Keratinocyte (primary cell): Measurements from ENCODE around the gene MORF4L1. TPM values are rescaled to one million over a fixed set of nuclear protein-coding genes. Genes with fewer than 3 reads are reported as not detected.

ENCODE experiments used
- DNase-seq: peaks from one replicate; pipeline ENCODE4 v3.0.0-alpha.2; 2011; ENCODE audit warnings: low read depth, missing footprints, low spot score
- FAIRE-seq: peaks from 2 replicates; lab custom pipeline; 2011; peaks lifted over from hg19 to GRCh38; lab: Jason Lieb, UNC
- H2AFZ ChIP-seq: 2 replicates; pipeline ENCODE4 v1.6.0; 2012; ENCODE audit warnings: low read length, control low read depth, inconsistent platforms; ENCODE audit not compliant: control insufficient read depth
- H3K27ac ChIP-seq: 2 replicates; pipeline ENCODE4 v1.5.1; 2011; ENCODE audit warnings: low read length; ENCODE audit not compliant: control insufficient read depth, insufficient read depth
- H3K27me3 ChIP-seq: 3 replicates; pipeline ENCODE4 v1.6.0; 2011; ENCODE audit warnings: low read length; ENCODE audit not compliant: control insufficient read depth, insufficient read depth; ENCODE audit errors: extremely low read depth
- H3K36me3 ChIP-seq, 2 experiments: 2 replicates in 1 of 2; 3 replicates in 1 of 2; pipeline ENCODE4 v1.5.1; 2011; ENCODE audit warnings: low read length in 2 of 2, mild to moderate bottlenecking in 1 of 2; ENCODE audit not compliant: control insufficient read depth in 2 of 2, insufficient read depth in 2 of 2; ENCODE audit errors: extremely low read depth in 1 of 2
- H3K4me1 ChIP-seq: 3 replicates; pipeline ENCODE4 v1.5.1; 2011; ENCODE audit warnings: low read length; ENCODE audit not compliant: control insufficient read depth, insufficient read depth; ENCODE audit errors: extremely low read depth
- H3K4me2 ChIP-seq: 3 replicates; pipeline ENCODE4 v1.6.0; 2011; ENCODE audit warnings: low read depth, low read length; ENCODE audit not compliant: control insufficient read depth, insufficient read depth; ENCODE audit errors: extremely low read depth
- H3K4me3 ChIP-seq, 3 experiments: fragments of 200-600 bp in 1 of 3; sonication (generic) in 1 of 3; 2 replicates in 2 of 3; 3 replicates in 1 of 3; pipeline ENCODE4 v1.5.1; 2011 to 2016; ENCODE audit warnings: low read length in 3 of 3, mild to moderate bottlenecking in 3 of 3, control low read depth in 2 of 3, inconsistent platforms in 1 of 3, low read depth in 1 of 3, mixed read lengths in 1 of 3, mixed run types in 1 of 3, moderate library complexity in 1 of 3; ENCODE audit not compliant: control insufficient read depth in 2 of 3, insufficient read depth in 2 of 3; ENCODE audit errors: extremely low read depth in 1 of 3
- H3K79me2 ChIP-seq: 2 replicates; pipeline ENCODE4 v1.6.0; 2012; ENCODE audit warnings: low read length; ENCODE audit not compliant: control insufficient read depth, insufficient read depth
- H3K9ac ChIP-seq: 3 replicates; pipeline ENCODE4 v1.6.0; 2011; ENCODE audit warnings: low read length; ENCODE audit not compliant: control insufficient read depth, insufficient read depth; ENCODE audit errors: extremely low read depth
- H3K9me1 ChIP-seq: 3 replicates; pipeline ENCODE4 v1.6.0; 2011; ENCODE audit warnings: low read length; ENCODE audit not compliant: control insufficient read depth, insufficient read depth; ENCODE audit errors: extremely low read depth
- H3K9me3 ChIP-seq: 2 replicates; pipeline ENCODE4 v1.5.1; 2012; ENCODE audit warnings: low read depth, low read length; ENCODE audit not compliant: control insufficient read depth
- H4K20me1 ChIP-seq: 3 replicates; pipeline ENCODE4 v1.6.0; 2011; ENCODE audit warnings: low read length; ENCODE audit not compliant: control insufficient read depth, insufficient read depth; ENCODE audit errors: extremely low read depth
- EZH2 ChIP-seq: IDR thresholded peaks from one replicate; pipeline ENCODE4 v1.6.1; 2012; ENCODE audit warnings: inconsistent platforms, mild to moderate bottlenecking, low read length, moderate library complexity
- dilution Hi-C: fragments of 300-500 bp; cut with MboI; formaldehyde crosslinking; loops from one replicate; pipeline ENCODE4 v1.7.0; 2020; ENCODE audit warnings: low sequenced_read_pairs; ENCODE audit not compliant: extremely low pct_ligation_motif_present
- polyA minus RNA-seq, 3 experiments: library from RNA; depleted of rRNA, polyadenylated mRNA; stranded (reverse); fragments of >200 nt; gene quantifications; 1 replicate in 1 of 3; 2 replicates in 1 of 3; 3 replicates in 1 of 3; pipeline ENCODE4 v1.2.3, GENCODE V29; 2011
- polyA plus RNA-seq, 5 experiments: library from polyadenylated mRNA; depleted of rRNA in 3 of 5; stranded (reverse) in 3 of 5; stranded (forward) in 1 of 5; unstranded in 1 of 5; fragments of >200 nt; gene quantifications; 1 replicate in 1 of 5; 2 replicates in 3 of 5; 3 replicates in 1 of 5; pipeline versions ENCODE4 v1.2.1 to v1.2.3, GENCODE V29; 2011 to 2012; ENCODE audit warnings: missing spikeins in 2 of 5, low read depth in 1 of 5, low replicate concordance in 1 of 5
- TF ChIP-seq, protein P1 (sequence below), 3 experiments: IDR thresholded peaks in 1 of 3; conservative IDR thresholded peaks in 1 of 3; optimal IDR thresholded peaks in 1 of 3; 2 replicates in 2 of 3; 3 replicates in 1 of 3; pipeline versions ENCODE3 to v1.5.1; 2011; ENCODE audit warnings: low read length in 3 of 3, mild to moderate bottlenecking in 3 of 3, moderate library complexity in 2 of 3, control low read depth in 1 of 3, inconsistent platforms in 1 of 3; ENCODE audit not compliant: insufficient read depth in 2 of 3; ENCODE audit errors: extremely low read depth in 1 of 3

Gene MORF4L1, protein sequence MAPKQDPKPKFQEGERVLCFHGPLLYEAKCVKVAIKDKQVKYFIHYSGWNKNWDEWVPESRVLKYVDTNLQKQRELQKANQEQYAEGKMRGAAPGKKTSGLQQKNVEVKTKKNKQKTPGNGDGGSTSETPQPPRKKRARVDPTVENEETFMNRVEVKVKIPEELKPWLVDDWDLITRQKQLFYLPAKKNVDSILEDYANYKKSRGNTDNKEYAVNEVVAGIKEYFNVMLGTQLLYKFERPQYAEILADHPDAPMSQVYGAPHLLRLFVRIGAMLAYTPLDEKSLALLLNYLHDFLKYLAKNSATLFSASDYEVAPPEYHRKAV
- polyA plus RNA-seq (163 to 293 TPM (median 281 TPM) in 3 replicates), polyA minus RNA-seq (26.2 to 85.8 TPM (median 49.6 TPM) in 3 replicates)
- polyA plus RNA-seq (2011; ENCODE audit: low read depth): 283 TPM
- 231 and 274 TPM in 2 replicates for polyA plus RNA-seq (2011; cell fraction: cytosol; rRNA removed)
- 114 and 151 TPM in 2 replicates for polyA plus RNA-seq (2011; cell fraction: nucleus; rRNA removed)
- polyA plus RNA-seq (2012; ENCODE audit: low replicate concordance): 194 and 269 TPM in 2 replicates
- 60.4 TPM for polyA minus RNA-seq (2011; cell fraction: cytosol; rRNA and poly(A)+ RNA removed)
- polyA minus RNA-seq (2011; cell fraction: nucleus; rRNA and poly(A)+ RNA removed): 30.8 and 66.9 TPM in 2 replicates

DNA sequence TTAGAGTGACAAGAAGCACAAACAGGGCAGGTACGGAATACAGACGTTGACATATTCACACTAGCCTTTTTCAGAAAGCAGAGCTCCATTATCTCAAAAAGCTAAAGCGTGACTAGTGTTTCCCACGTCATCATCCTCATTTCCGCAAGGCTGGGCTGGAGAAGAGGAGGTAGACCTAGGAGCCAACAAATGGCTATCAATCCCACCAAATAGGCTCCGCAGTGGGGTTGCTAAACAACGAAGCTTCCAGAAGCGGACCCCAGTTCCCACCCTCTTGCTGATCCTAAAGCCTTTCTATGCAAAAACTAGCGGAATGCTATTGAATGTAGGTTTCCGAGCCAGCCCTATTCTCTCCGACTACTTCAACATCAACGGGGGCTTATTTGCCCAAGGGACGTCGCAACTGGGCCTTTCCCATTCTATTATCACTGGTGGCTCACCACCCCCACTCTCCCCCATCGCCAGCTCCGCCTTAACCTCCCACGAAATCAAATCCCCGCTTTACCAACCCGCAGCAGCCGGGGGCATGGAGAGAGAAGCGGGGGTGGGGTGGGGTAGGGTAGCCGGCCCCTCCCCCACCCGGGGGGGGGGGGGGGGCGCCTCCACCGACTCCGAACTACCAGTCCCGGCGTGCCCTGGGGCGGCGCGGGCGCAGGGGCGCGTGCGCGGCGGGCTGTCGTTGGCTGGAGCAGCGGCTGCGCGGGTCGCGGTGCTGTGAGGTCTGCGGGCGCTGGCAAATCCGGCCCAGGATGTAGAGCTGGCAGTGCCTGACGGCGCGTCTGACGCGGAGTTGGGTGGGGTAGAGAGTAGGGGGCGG is at the start of gene MORF4L1:
Gene MORF4L1 (plus strand): TSS at position 736 of the 817 bp plus-strand sequence. CDS start 128 bp downstream, outside the sequence.
- H3K27me3 ChIP-seq: no peaks in the 10 kb centered on the region
- peak within 1 kb of the TSS; percentile 90 for H2AFZ ChIP-seq
- peak within 1 kb of the TSS; percentile 91 for H3K4me2 ChIP-seq
- peaks cover 21% of the 10 kb centered on the region for H3K4me1 ChIP-seq
- dilution Hi-C loops: no loop called here
- peaks cover 34% of the 10 kb centered on the region for H4K20me1 ChIP-seq
- H3K9me1 ChIP-seq: peaks cover 3% of the 10 kb centered on the region
- H3K27ac ChIP-seq: peak within 1 kb of the TSS; percentile 99
- no peak for TF ChIP-seq EZH2
- TF ChIP-seq, protein P1, sequence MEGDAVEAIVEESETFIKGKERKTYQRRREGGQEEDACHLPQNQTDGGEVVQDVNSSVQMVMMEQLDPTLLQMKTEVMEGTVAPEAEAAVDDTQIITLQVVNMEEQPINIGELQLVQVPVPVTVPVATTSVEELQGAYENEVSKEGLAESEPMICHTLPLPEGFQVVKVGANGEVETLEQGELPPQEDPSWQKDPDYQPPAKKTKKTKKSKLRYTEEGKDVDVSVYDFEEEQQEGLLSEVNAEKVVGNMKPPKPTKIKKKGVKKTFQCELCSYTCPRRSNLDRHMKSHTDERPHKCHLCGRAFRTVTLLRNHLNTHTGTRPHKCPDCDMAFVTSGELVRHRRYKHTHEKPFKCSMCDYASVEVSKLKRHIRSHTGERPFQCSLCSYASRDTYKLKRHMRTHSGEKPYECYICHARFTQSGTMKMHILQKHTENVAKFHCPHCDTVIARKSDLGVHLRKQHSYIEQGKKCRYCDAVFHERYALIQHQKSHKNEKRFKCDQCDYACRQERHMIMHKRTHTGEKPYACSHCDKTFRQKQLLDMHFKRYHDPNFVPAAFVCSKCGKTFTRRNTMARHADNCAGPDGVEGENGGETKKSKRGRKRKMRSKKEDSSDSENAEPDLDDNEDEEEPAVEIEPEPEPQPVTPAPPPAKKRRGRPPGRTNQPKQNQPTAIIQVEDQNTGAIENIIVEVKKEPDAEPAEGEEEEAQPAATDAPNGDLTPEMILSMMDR (optimal IDR thresholded peaks at IDR 0.05 in 1 of 3, IDR thresholded peaks at IDR 0.05 in 1 of 3, conservative IDR thresholded peaks at IDR 0.05 in 1 of 3; ENCODE audit: extremely low read depth in 1 of 3, insufficient read depth in 2 of 3, low read length in 3 of 3): no peak
- H3K4me3 ChIP-seq: peak within 1 kb of the TSS; percentile 85 to 99 (median 97)
- H3K79me2 ChIP-seq: peaks cover 42% of the 10 kb centered on the region
- no peaks in the 10 kb centered on the region for H3K36me3 ChIP-seq
- peak within 1 kb of the TSS; percentile 100 for H3K9ac ChIP-seq
- FAIRE-seq (no peak), DNase-seq (peak; percentile 46)
- H3K9me3 ChIP-seq: no peaks in the 10 kb centered on the region

DNA sequence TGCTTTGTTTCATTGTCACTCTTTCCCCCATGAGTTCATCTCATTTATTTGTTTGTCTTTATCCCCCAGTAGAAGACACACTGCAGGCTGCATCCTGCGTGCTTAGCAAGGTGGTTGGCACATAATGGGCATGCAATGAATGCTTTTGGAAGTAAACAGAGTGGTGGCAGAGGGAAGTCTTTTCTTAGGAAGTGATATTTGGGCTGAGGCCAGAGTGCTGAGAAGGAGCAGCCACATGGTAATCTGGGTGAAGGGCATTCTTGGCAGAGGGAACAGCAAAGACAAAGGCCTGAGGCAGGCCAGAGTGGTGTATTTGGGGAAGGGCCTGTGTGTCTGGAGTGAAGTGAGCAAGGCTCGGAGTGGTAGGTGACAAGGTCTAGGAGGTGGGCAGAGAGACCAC is 43.8 kb upstream of the MORF4L1 start:
- Histone ChIP-seq H3K9me3 (no peaks in the 10 kb centered on the region), H3K9me1 (no peaks in the 10 kb centered on the region), H2AFZ (no peak overlapping the region), H3K4me3 (no peak overlapping the region), H3K27ac (no peak overlapping the region), H3K79me2 (no peaks in the 10 kb centered on the region), H3K36me3 (no peaks in the 10 kb centered on the region), H3K4me1 (no peaks in the 10 kb centered on the region), H3K9ac (no peak overlapping the region), H3K4me2 (no peak overlapping the region), H3K27me3 (peaks cover 19% of the 10 kb centered on the region), H4K20me1 (no peaks in the 10 kb centered on the region)
- DNase-seq: no peak
- FAIRE-seq: no peak
- dilution Hi-C loops: no loop called here
- no peak for TF ChIP-seq EZH2
- TF ChIP-seq, protein P1 (optimal IDR thresholded peaks at IDR 0.05 in 1 of 3, IDR thresholded peaks at IDR 0.05 in 1 of 3, conservative IDR thresholded peaks at IDR 0.05 in 1 of 3; ENCODE audit: extremely low read depth in 1 of 3, insufficient read depth in 2 of 3, low read length in 3 of 3): no peak
